ENCODE results near the gene CYP1A1.

DNA sequence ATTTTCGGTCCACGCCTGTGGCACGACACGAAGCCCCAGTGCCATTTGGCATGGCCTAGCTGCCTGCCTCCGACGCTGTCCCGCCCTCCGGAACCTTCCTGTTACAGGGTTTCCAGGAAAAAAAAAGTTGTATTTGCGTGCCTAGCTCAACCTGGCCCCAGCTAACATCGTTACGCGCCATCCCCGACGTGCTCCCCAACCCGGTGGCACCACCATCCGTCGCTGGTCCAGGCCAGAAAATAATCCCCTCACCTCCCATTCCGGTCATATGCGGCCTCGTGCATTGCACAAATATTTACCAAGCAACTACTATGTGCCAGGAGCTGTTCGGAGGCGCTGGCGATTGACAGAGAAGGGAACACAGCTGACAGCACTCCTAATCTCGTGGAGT lies 1.4 kb upstream of the CYP1A1 start:
- TF ChIP-seq, protein P1, sequence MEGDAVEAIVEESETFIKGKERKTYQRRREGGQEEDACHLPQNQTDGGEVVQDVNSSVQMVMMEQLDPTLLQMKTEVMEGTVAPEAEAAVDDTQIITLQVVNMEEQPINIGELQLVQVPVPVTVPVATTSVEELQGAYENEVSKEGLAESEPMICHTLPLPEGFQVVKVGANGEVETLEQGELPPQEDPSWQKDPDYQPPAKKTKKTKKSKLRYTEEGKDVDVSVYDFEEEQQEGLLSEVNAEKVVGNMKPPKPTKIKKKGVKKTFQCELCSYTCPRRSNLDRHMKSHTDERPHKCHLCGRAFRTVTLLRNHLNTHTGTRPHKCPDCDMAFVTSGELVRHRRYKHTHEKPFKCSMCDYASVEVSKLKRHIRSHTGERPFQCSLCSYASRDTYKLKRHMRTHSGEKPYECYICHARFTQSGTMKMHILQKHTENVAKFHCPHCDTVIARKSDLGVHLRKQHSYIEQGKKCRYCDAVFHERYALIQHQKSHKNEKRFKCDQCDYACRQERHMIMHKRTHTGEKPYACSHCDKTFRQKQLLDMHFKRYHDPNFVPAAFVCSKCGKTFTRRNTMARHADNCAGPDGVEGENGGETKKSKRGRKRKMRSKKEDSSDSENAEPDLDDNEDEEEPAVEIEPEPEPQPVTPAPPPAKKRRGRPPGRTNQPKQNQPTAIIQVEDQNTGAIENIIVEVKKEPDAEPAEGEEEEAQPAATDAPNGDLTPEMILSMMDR (IDR thresholded peaks at IDR 0.05) = no peak
- no peak for TF ChIP-seq POLR2A (IDR thresholded peaks at IDR 0.05)
- no peak for TF ChIP-seq POLR2AphosphoS5 (IDR thresholded peaks at IDR 0.05)
- no peak for TF ChIP-seq EP300 (IDR thresholded peaks at IDR 0.05)

All from stomach (tissue), 4 donors.